ENCODE results near the gene SUPT3H. TPM values are rescaled to one million over a fixed set of nuclear protein-coding genes. Genes with fewer than 3 reads are reported as not detected.

Gene SUPT3H
- total and polyA plus RNA-seq, 2 of the 8 experiments (the other 6 are each of a cell fraction or from before 2014, with no cell fraction given) = 18.8 to 23.0 TPM

GRCh38 chr6:45002390-45003105, 375.2 kb downstream of the SUPT3H start:
- Histone ChIP-seq H2BK12ac (ENCODE audit: low read depth, low read length) (no peak overlapping the region), H3K27ac (ENCODE audit: low read depth, low read length) (no peak overlapping the region), H4K8ac (ENCODE audit: extremely low read depth, insufficient read depth, low read length) (no peak overlapping the region), H2BK120ac (replicated peaks; ENCODE audit: low read depth, low read length) (no peak overlapping the region), H4K91ac (replicated peaks; ENCODE audit: insufficient read length, low read length) (no peak overlapping the region), H2BK20ac (ENCODE audit: low read length) (no peak overlapping the region), H2BK5ac (ENCODE audit: low read depth, low read length) (no peak overlapping the region), H3K4ac (replicated peaks; ENCODE audit: insufficient read length, low read depth, low read length) (no peak overlapping the region), H2BK15ac (ENCODE audit: low read length) (no peak overlapping the region), H3K23ac (ENCODE audit: insufficient read length) (no peak overlapping the region), H3K18ac (ENCODE audit: extremely low read depth, low read length) (no peak overlapping the region), H3K14ac (ENCODE audit: insufficient read length) (no peak overlapping the region), H3K56ac (replicated peaks; ENCODE audit: insufficient read length, low read depth, low read length) (no peak overlapping the region), H4K5ac (ENCODE audit: insufficient read length, low read depth, low read length) (no peak overlapping the region), H3K27me3 (replicated peaks in 1 of 4; ENCODE audit: control insufficient read depth in 3 of 4, extremely low read depth in 1 of 4, insufficient read depth in 3 of 4, low read length in 3 of 4) (no peaks in the 10 kb centered on the region), H3K4me3 (ENCODE audit: extremely low read depth in 1 of 4, insufficient read depth in 2 of 4, low read depth in 3 of 4, low read length in 4 of 4) (no peak overlapping the region), H3K36me3 (ENCODE audit: control insufficient read depth in 2 of 4, insufficient read depth in 4 of 4, low read length in 3 of 4) (no peaks in the 10 kb centered on the region), H3K4me2 (ENCODE audit: insufficient read depth in 1 of 2, low read depth in 2 of 2, low read length in 2 of 2) (no peak overlapping the region), H3K23me2 (ENCODE audit: low read depth, low read length) (no peaks in the 10 kb centered on the region), H3K9me3 (ENCODE audit: insufficient read depth in 2 of 2, low read depth in 1 of 2, low read length in 1 of 2) (no peaks in the 10 kb centered on the region), H3K9ac (replicated peaks in 1 of 4; ENCODE audit: extremely low read depth in 1 of 4, low read depth in 3 of 4, low read length in 3 of 4) (no peak overlapping the region), H3K79me2 (ENCODE audit: control insufficient read depth in 1 of 2, insufficient read depth in 2 of 2, low read length in 2 of 2) (no peaks in the 10 kb centered on the region), H2AK5ac (ENCODE audit: low read depth, low read length) (no peak overlapping the region), H4K20me1 (replicated peaks in 1 of 2; ENCODE audit: control insufficient read depth in 1 of 2, insufficient read depth in 2 of 2, low read length in 2 of 2) (peaks cover 0 to 3% of the 10 kb centered on the region in 2 experiments), H3K79me1 (ENCODE audit: low read depth, low read length) (no peaks in the 10 kb centered on the region), H2AFZ (ENCODE audit: low read length) (no peak overlapping the region), H3K4me1 (replicated peaks in 1 of 4; ENCODE audit: control insufficient read depth in 3 of 4, insufficient read depth in 4 of 4, low read length in 3 of 4) (no peaks in the 10 kb centered on the region)
- POLR2A ChIA-PET (ENCODE audit: partially characterized antibody) = no interaction called here
- CTCF ChIA-PET (ENCODE audit: partially characterized antibody) = interaction anchor here (1.0 kb wide), 1 partner anchor 170 kb away, joined by 3 read pairs; no protein-coding TSS in a partner anchor
- DNase-seq (ENCODE audit: low read depth in 1 of 2, low spot score in 2 of 2) (no peak), FAIRE-seq (no peak)
- TF ChIP-seq SUZ12 (IDR thresholded peaks at IDR 0.05; ENCODE audit: low read length) (no peak), CHD2 (IDR thresholded peaks at IDR 0.05; ENCODE audit: low read length) (no peak), TAF1 (IDR thresholded peaks at IDR 0.05; ENCODE audit: low read depth, low read length) (no peak), POLR2AphosphoS5 (IDR thresholded peaks at IDR 0.05; ENCODE audit: low read depth, low read length) (no peak), CREB1 (IDR thresholded peaks at IDR 0.05) (no peak), JUN (IDR thresholded peaks at IDR 0.05; ENCODE audit: low read depth, low read length) (no peak), TBP (IDR thresholded peaks at IDR 0.05; ENCODE audit: low read depth, low read length) (no peak), SIX5 (IDR thresholded peaks at IDR 0.05; ENCODE audit: low read depth, low read length) (no peak), CTBP2 (IDR thresholded peaks at IDR 0.05; ENCODE audit: borderline replicate concordance, insufficient read depth, insufficient read length, low read length) (no peak), EP300 (IDR thresholded peaks at IDR 0.05; ENCODE audit: borderline replicate concordance in 1 of 2, low read depth in 2 of 2, low read length in 2 of 2) (no peak), SIRT6 (IDR thresholded peaks at IDR 0.05; ENCODE audit: low read length) (no peak), HDAC2 (IDR thresholded peaks at IDR 0.05; ENCODE audit: borderline replicate concordance in 1 of 2, low read depth in 2 of 2, low read length in 2 of 2) (no peak), GTF2F1 (IDR thresholded peaks at IDR 0.05; ENCODE audit: borderline replicate concordance, low read depth, low read length) (no peak), RBBP5 (IDR thresholded peaks at IDR 0.05; ENCODE audit: borderline replicate concordance, low read depth, low read length) (no peak)
